GM21526 (cell line): ENCODE measurements around the gene MISP.
"Not testable (repeated sequence)": the region's sequence is repeated elsewhere in the genome, so short reads cannot be mapped to it uniquely, and the experiment has no call there.

ENCODE experiments used
- ATAC-seq: cut with Tn5 transposase; IDR thresholded peaks from one replicate; pipeline ENCODE4 v1.9.1; 2021; ENCODE audit warnings: moderate library complexity; ENCODE audit not compliant: unreplicated experiment, low FRiP score

Gene MISP, protein sequence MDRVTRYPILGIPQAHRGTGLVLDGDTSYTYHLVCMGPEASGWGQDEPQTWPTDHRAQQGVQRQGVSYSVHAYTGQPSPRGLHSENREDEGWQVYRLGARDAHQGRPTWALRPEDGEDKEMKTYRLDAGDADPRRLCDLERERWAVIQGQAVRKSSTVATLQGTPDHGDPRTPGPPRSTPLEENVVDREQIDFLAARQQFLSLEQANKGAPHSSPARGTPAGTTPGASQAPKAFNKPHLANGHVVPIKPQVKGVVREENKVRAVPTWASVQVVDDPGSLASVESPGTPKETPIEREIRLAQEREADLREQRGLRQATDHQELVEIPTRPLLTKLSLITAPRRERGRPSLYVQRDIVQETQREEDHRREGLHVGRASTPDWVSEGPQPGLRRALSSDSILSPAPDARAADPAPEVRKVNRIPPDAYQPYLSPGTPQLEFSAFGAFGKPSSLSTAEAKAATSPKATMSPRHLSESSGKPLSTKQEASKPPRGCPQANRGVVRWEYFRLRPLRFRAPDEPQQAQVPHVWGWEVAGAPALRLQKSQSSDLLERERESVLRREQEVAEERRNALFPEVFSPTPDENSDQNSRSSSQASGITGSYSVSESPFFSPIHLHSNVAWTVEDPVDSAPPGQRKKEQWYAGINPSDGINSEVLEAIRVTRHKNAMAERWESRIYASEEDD

GRCh38 chr19:750640-751423, at the start of gene MISP:
Gene MISP, plus strand, starts transcription at chr19:751112. Its CDS starts 5,835 bp downstream, at chr19:756947.
- ATAC-seq, result no peak

DNA sequence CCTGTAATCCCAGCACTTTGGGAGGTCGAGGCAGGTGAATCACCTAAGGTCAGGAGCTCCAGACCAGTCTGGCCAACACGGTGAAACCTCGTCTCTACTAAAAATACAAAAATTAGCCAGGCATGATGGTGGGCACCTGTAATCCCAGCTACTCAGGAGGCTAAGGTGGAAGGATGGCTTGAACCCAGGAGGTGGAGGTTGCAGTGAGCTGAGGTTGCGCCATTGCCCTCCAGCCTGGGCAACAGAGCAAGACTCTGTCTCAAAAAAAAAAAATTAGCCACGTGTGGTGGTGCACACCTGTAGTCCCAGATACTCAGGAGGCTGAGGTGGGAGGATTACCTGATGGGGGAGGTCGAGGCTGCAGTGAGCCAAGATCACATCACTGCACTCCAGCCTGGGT, 48.1 kb upstream of the MISP start:
- not testable (repeated sequence) for ATAC-seq

GRCh38 chr19:703329-703650, 47.6 kb upstream of the MISP start:
- ATAC-seq, result no peak

- no peak for ATAC-seq
Observed at GRCh38 chr19:703651-704446, 47.1 kb upstream of the MISP start.

GRCh38 chr19:704447-704741, 46.5 kb upstream of the MISP start:
- ATAC-seq, result no peak

- no peak for ATAC-seq
Observed at GRCh38 chr19:708154-709143, 42.5 kb upstream of the MISP start, which contains the start of gene PALM. Gene PALM, plus strand, starts transcription at chr19:708935. Its CDS starts 212 bp downstream, at chr19:709147.

GRCh38 chr19:709196-709964, 41.5 kb upstream of the MISP start:
- ATAC-seq, result no peak

DNA sequence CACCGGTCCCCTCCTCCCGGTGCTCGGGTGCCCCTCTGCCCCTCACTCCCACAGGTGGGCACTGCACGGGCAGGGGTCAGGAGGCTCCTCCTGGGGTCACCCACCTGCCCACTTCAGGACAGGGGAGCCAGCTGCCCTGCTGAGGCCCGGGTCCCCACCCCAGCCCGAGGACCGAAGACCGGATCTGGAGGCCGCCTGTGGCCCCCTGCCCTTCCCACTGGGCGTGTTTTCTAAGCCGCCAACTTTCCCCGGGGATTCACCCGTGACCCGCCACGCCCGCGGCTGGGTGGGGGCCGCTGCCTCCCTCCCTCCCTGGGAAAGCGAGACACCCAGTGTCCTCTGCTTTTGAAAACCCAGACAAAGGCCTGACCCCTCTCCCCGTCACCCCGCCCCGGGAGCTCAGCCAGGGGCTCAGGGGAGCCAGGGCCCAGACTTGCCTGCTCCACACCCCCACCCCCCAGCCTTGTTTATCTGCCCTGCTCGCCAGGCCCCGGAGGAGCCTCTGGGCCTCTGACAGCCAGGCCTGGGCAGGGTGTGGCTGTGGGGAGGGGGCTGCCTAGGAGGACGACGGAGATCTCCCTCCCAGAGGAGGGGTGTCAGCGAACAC, 40.8 kb upstream of the MISP start:
- ATAC-seq, result no peak

DNA sequence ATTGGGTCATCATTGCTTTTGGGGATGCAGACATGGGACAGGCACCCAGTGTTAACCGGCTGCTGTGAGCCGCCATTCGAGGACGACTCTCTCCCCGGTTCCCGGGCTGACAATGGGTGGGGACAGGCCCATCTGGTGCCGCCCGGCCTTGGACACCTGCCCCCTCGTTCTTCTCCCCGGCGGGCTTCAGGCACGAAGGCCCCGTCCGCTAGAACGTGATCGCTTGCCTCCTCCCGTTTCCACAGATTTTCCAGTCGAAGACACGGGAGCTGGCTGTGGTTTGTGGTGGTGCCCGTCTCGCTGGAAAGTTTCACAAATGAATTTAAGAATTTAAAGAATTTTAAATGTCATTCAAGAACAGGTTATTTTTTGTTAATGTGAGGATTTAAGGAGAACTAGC, 40.1 kb upstream of the MISP start:
- ATAC-seq, result no peak

- ATAC-seq, result no peak
Observed at GRCh38 chr19:711254-711653, 39.7 kb upstream of the MISP start.

DNA sequence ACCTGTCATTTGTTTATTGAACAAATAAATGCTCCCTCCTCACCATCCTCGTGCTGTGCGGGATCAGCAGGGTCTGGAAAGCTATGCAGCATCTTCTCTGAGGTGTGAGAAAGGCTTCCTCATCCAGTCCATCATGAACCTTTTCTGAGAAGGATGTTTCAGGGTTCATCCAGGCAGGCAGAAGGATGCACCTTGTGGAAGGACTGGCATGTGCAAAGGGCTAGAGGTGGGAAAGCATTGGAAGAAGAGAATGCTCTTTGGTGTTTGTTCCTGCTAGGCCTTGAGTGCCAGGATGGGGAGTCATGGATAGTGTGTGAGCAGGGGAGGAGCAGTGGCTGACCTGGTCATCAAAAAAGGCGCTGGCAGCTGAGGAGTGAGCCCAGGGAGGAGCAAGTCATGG, 35.6 kb upstream of the MISP start:
- no peak for ATAC-seq

DNA sequence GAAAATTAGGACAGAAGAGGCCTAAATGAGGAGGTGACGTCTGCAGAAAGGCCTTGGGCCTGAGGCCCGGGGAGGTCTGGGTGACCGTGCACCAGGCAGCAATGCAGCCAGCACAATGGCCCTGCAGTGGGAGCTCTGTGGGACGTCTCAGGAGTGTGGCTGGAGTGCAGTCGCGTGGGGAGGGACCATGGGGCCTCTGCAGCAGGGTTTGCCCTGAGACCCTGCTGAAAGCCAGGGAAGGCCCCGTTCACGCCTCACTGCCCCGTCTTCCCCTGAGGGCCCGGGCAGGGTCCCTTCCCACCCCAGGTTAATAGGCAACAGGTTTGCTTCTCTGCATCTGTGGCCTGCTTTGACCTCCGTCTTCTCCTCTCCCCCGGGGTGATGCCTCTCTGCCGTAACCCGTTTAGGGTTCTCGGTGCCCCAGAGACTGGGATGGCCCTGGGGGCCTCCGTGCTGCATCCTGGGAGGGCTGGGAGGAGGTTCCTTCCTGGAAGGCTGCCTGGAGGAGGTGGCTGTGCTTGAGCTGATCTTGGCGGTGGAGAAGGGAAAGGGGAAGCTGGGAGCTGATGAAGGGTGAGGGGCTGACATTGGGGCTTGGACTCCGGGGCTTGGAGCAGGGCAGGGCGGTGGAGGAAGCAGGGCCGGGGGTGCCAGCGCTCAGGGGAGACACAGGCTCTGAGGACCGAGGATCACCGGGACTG, 32.5 kb upstream of the MISP start:
- no peak for ATAC-seq

DNA sequence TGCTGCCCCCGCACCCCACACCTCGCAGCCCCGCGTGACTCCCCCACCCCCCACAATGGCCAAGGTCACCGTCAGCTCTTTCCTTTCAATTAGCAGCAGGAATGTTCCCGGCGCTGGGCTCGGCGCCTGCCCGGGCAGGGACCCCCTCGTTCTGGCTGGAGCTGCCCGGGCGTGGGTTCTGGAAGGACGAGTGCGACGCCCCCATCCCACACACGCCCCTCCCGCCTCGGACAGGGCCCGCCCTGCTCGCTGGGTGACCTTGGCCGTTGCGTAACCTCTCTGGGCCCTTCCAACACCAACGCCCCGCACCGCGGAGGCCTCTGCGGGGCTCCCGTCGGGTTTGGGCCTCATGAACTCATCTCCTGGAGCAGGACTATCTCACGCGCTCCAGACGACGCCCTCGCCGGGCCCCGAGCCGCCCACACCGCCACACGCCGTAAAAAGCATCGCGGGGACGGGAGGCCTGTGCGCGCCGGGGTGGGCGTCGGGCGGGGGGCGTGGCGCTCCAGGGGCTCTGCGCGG, 31.9 kb upstream of the MISP start:
- no peak for ATAC-seq

- ATAC-seq, result no peak
Observed at GRCh38 chr19:719636-720344, 31.1 kb upstream of the MISP start.

DNA sequence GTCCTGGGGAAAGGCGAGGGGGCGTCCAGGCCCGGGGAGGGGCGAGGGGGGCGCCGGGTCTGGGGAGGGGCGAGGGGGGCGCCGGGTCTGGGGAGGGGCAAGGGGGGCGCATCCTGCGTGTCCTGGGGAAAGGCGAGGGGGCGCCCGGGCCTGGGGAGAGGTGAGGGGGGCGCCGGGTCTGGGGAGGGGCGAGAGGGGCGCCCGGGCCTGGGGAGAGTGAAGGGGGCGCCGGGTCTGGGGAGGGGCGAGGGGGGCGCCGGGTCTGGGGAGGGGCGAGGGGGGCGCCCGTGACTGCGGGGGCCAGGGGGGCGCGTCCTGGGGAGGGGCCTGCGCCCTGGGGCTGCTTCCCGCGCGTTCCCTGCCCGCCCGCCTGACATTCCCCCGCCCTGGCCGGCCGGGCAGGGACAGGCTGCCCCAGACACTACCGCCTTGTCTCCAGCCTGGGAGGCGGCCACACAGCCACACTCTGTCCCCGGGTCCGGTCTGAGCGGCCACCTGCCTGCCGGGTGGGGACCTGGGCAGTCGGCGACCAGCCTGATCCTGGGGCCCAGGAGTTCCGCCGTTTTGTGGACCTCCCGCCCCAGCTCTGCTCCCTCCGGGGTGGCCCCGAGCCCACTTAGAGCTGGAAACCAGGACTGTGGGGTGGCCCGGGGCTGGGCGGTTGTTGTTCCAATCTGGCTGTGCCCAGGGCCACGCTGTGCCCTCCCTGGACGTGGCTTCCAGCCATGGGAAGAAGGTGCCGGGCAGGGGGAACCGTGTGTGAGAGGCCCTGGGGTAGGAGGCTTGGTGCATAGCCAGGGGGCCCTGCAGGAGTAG, 30.4 kb upstream of the MISP start:
- no peak for ATAC-seq

GRCh38 chr19:722553-723101, 28.3 kb upstream of the MISP start:
- ATAC-seq, result no peak
